ENCODE measurements around the gene CNTN1. TPM values are rescaled to one million over a fixed set of nuclear protein-coding genes. Genes with fewer than 3 reads are reported as not detected.

Gene CNTN1
- total RNA-seq, 2 donors from 2014 or later: 1.3 to 3.1 TPM

- no peak for DNase-seq
- no peaks in the 10 kb centered on the region for H3K9me3 ChIP-seq
- H3K27me3 ChIP-seq: no peaks in the 10 kb centered on the region
- ATAC-seq: no peak
- no peak overlapping the region for H3K4me3 ChIP-seq
- TF ChIP-seq POLR2A (IDR thresholded peaks at IDR 0.05) (no peak), CTCF (IDR thresholded peaks at IDR 0.05) (no peak)
- no peaks in the 10 kb centered on the region for H3K36me3 ChIP-seq (replicated peaks in 1 of 2; ENCODE audit: insufficient read depth in 1 of 2, low read depth in 2 of 2)
- no peak overlapping the region for H3K27ac ChIP-seq
- intact Hi-C loops (cut with DNase I): no loop called here
- no peaks in the 10 kb centered on the region for H3K4me1 ChIP-seq
Measured at GRCh38 chr12:41039461-41039860, 347.2 kb downstream of the CNTN1 start.

- no peak for TF ChIP-seq CTCF (IDR thresholded peaks at IDR 0.05)
- TF ChIP-seq POLR2A (IDR thresholded peaks at IDR 0.05): no peak
- H3K27me3 ChIP-seq: no peaks in the 10 kb centered on the region
- ATAC-seq: no peak
- H3K4me1 ChIP-seq: no peaks in the 10 kb centered on the region
- H3K4me3 ChIP-seq: no peak overlapping the region
- no peak overlapping the region for H3K27ac ChIP-seq
- intact Hi-C loops (cut with DNase I): no loop called here
- no peaks in the 10 kb centered on the region for H3K9me3 ChIP-seq
- no peak for DNase-seq
- WGBS, 2 donors: 38 to 76% methylated on average over 1 of the region's 1 CpG
- H3K36me3 ChIP-seq (replicated peaks in 1 of 2; ENCODE audit: insufficient read depth in 1 of 2, low read depth in 2 of 2): no peaks in the 10 kb centered on the region
Measured at GRCh38 chr12:41045509-41045908, 353.3 kb downstream of the CNTN1 start.

GRCh38 chr12:41049033-41049432 is 356.8 kb downstream of the CNTN1 start:
- no peak for TF ChIP-seq CTCF (IDR thresholded peaks at IDR 0.05)
- H3K27ac ChIP-seq: no peak overlapping the region
- no peaks in the 10 kb centered on the region for H3K9me3 ChIP-seq
- no peaks in the 10 kb centered on the region for H3K36me3 ChIP-seq (replicated peaks in 1 of 2; ENCODE audit: insufficient read depth in 1 of 2, low read depth in 2 of 2)
- H3K4me1 ChIP-seq: no peaks in the 10 kb centered on the region
- intact Hi-C loops (cut with DNase I): no loop called here
- H3K27me3 ChIP-seq: no peaks in the 10 kb centered on the region
- WGBS, 2 donors: 12 to 17% methylated on average over 2 of the region's 2 CpGs
- H3K4me3 ChIP-seq: no peak overlapping the region
- DNase-seq (no peak), ATAC-seq (no peak)

GRCh38 chr12:41051954-41052353 is 359.7 kb downstream of the CNTN1 start:
- no peak for TF ChIP-seq POLR2A (IDR thresholded peaks at IDR 0.05)
- no peak for TF ChIP-seq CTCF (IDR thresholded peaks at IDR 0.05)
- intact Hi-C loops (cut with DNase I): no loop called here
- Histone ChIP-seq H3K27ac (no peak overlapping the region), H3K4me1 (no peaks in the 10 kb centered on the region), H3K36me3 (replicated peaks in 1 of 2; ENCODE audit: insufficient read depth in 1 of 2, low read depth in 2 of 2) (no peaks in the 10 kb centered on the region), H3K4me3 (no peak overlapping the region), H3K9me3 (no peaks in the 10 kb centered on the region), H3K27me3 (no peaks in the 10 kb centered on the region)
- no peak for ATAC-seq
- no peak for DNase-seq
- 40 to 46% methylated on average over 2 of the region's 2 CpGs for WGBS, 2 donors

GRCh38 chr12:41052441-41052840 is 360.2 kb downstream of the CNTN1 start:
- ATAC-seq: no peak
- no peaks in the 10 kb centered on the region for H3K27me3 ChIP-seq
- 34 to 53% methylated on average over 1 of the region's 1 CpG for WGBS, 2 donors

More at GRCh38 chr12:41052441-41052840, 360.2 kb downstream of the CNTN1 start:
- Histone ChIP-seq H3K9me3 (no peaks in the 10 kb centered on the region), H3K4me1 (no peaks in the 10 kb centered on the region), H3K4me3 (no peak overlapping the region), H3K36me3 (replicated peaks in 1 of 2; ENCODE audit: insufficient read depth in 1 of 2, low read depth in 2 of 2) (no peaks in the 10 kb centered on the region), H3K27ac (no peak overlapping the region)
- intact Hi-C loops (cut with DNase I): no loop called here
- TF ChIP-seq POLR2A (IDR thresholded peaks at IDR 0.05) (no peak), CTCF (IDR thresholded peaks at IDR 0.05) (no peak)
- DNase-seq: no peak
